Right renal pelvis (tissue), 4 donors: ENCODE results near the gene CRK. TPM values are rescaled to one million over a fixed set of nuclear protein-coding genes. Genes with fewer than 3 reads are reported as not detected.

Source experiments
- DNase-seq, 4 donors: peaks; one replicate each; pipeline ENCODE4 v3.0.0-alpha.2; 2013; ENCODE audit warnings: low read depth in 4 of 4, low spot score in 3 of 4, missing footprints in 1 of 4
- polyA plus RNA-seq, 4 donors: library from polyadenylated mRNA; unstranded; fragments of 120-200 nt; gene quantifications; one replicate each; pipeline ENCODE4 v1.2.1, GENCODE V29; 2013; ENCODE audit not compliant: insufficient read length in 4 of 4

The CRK gene
- 10 to 100 TPM; 64.0 to 72.2 (median 68.3) TPM for polyA plus RNA-seq

DNA sequence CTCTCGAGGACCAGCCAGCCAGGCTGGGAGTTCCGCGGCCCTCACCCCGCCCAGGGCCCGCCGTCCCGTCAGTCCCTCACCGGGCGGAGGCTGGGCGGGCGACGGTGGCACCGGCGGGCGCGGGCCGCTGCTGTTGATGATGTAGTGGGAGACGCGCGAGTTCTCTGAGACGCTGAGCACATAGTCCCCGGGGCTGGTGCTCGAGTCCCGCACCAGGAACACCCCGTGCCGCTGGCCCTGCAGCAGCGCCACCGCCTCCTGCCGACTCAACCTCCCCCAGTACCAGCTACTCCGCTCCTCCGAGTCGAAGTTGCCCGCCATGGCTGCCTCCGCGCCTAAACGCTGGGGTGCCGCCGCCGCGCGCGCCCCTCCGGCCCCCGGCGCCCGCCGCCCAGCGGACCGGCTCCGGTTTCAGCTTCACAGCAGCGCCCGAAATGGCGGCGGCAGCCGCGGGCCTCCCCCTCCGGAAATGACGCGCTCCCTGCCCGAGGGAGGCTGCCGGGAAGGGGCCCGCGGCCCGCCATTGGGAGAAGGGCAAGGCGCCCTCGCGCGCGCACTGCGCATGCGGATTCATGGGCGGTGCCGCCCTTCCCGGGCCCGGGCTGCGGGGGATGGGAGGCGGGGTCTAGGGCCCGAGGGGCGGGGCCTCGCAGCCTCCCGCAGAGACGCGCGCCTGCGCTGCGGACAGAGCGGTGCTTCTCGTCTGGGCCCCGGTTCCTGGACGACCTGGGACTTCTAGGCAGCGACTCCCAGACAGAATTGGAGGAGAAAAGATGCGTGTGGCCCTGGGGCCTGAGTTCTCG, at the start of gene CRK:
Gene CRK, minus strand, starts transcription at position 436 of the 803 bp plus-strand sequence. Its CDS starts 115 bp downstream, at position 321.
- DNase-seq, result peak; percentile 95 to 96 (median 95)

DNA sequence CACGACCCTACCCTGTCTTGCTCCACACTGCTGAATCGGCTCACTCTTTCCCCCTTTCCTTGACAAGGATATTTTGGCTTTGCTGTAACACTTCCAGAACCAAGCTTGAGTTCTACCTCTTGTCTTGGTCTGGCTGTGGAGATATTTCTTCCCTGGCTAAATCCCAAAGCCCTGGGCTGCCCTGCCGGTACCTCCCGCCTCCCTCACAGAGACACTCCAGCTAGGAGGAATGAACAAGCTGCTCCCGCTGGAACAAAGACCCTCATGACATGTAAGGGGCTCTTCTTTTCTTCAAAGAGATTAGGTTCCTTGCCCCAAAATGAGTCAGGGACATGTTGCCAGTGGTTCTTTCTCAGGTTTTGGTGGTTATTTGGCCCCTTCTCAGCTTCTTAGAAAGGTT, 49.6 kb upstream of the CRK start:
- no peak for DNase-seq

DNA sequence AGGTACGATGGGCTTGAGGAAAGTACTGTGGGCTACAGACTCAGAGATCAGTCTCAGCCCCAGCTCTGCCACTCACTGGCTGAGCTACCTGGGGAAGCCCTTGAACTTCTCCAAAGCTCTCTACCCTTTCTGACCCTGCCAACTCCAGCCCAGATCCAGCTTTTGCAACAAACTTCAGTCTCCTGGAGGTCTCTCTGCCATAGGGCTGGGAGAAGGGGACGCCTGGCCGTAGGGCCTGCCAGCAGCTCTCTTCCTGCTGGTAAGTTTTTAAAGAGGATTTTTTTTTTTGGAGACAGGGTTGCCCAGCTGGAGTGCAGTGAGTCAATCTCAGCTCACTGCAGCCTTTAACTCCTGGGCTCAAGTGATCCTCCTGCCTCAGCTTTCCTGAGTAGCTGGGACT, 48.8 kb upstream of the CRK start:
- no peak for DNase-seq

DNA sequence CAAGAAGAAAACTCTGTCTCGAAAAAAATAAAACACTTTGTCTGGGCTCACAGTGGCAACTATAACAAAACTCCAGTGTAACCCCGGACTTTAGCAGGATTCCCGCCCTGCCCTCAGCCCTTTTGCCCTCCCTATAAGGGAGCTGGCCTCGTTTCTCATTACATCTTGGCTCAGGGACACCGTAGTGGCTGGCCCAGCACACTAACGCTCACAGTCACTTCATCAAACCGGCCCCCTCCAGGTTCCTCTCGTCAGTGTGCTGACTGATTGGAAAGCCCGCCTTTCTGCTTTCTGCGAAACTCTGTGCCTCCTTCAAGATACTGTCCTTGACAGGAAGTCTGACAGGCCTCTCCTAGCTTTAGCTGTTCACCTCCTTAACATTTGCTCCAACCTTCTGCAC, 47.7 kb upstream of the CRK start:
- DNase-seq, result no peak

DNA sequence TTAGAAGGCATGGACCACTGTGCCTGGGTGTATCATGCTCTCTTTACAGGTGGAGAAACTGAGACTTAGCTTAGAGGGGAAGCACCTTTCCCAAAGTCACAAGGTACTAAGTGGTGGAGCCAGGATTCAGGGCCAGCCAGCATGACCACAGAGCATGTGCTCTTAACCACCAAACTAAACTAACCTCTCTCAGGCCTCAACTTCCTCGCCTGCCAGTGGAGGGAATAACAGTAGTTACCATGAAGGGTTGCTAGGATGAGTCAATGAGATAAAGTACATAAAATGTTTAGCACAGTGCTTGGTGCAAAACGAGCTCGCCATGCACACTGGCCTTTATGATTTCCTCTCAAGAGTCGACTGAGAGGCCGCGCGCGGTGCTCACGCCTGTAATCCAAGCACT, 42.8 kb upstream of the CRK start:
- DNase-seq, result no peak

DNA sequence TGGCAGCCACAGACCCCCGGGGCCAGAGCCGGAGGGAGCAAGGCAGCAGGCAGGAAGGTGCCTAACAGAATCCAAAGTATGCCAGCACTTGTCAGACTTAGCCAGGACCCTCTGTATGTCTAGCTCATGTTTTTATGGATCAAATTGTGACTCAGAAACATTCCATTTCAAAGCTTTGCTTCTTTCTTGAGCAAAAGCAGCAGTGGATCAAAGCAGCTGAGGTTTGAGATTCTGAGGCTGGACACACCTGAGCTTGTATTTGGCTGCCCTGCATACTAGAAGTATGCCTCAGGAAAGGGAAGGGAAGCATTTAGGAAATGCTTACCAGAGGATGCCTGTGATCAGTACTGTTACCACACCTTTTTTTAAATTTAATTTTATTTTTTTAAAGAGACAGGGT, 42.2 kb upstream of the CRK start:
- DNase-seq, result no peak

DNA sequence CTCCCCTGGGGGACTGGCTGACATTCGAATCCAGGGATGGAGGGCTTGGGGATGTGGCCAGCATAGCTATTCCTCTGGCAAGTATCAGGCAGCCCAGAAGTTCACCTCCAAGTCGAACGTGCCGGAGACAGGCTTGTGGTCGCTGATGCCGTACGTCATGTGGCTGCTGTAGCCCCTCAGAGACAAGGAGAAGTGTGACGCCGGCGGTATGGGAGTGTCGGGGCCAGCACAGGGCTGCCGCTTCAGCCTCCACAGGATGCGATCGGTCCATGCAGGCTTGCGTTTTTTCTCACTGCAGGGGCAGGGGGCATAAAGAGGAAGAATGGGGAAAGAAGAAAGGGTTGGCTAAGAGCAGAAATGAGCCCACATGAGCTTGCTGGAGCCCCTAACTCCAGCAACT, 41.8 kb upstream of the CRK start:
- no peak for DNase-seq

DNA sequence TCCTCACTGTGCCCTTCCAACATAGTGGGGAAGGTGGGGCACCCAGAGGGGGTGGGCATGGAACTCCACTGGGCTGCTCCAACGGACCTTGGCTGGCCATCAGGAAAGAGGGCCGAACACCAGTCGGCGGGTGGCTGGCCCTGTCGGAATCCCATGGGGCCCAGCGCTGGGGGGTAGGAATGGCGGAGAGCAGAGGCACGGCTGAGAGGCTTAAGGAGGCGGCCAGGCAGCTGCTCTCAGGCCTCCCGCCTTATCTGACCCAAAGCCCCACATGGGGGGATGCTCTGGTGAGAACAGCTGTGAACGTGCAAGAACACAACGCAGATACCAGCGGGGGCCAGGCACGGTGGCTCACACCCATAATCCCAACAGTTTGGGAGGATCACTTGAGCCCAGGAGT, 40.8 kb upstream of the CRK start:
- no peak for DNase-seq

DNA sequence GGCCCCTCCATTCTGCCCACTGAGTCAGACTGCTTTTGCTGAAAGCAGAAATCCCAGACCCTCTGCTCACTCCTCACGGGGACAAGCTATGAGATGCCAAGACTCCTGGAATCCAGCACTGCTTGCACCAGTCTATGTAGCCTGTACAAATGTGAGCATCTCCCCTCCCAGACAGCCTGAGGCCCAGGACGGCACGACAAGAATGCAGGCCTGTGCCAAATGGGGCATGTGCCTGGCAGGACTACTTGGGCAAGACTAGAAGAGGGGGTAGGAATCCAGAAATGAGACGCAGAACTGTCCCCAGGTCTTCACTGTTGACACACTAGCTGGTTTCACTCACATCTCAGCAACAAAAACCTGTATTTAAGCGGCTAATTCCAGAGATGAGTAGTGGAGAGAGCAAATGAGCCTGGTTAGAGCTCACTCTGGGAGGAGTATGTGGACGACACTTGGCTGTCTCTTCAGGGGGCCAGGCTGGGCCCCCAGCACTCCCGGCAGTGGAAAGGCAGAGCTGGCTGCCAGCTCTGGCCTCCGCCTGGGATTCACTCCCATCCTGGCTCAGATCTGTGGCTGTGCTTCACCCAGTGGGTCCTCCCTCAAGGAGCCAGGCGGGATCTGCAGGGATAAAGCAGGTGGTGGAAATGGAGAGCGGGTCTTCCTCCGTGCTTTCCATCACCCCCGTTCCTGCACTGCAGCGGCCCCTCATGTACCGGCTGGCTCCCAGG, 39.4 kb upstream of the CRK start:
- no peak for DNase-seq

DNA sequence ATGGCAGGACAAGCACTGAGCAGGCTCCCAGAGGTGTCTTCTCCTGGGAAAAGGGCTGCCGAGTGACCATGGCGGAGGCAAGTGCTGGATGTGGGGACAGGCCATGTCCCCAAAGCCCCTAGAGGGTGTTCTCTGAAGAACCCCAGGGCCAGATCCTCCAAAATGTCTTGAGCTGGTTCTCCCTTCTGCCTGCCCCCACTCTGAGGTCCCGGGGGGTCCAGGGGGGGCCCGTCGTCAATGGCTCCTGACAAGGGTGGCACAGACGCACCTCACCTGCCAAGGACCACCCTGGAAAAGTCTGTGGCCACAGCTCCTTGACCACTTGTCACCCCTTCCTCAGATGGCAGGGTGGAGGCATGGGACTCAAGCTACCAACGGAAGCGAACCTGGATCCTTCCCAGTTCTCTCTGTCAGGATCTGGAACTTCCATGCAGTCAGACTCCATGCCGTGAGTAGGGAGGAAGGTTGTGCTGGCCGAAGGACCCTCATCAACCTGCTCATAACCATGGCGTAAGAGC, 38.8 kb upstream of the CRK start:
- no peak for DNase-seq

DNA sequence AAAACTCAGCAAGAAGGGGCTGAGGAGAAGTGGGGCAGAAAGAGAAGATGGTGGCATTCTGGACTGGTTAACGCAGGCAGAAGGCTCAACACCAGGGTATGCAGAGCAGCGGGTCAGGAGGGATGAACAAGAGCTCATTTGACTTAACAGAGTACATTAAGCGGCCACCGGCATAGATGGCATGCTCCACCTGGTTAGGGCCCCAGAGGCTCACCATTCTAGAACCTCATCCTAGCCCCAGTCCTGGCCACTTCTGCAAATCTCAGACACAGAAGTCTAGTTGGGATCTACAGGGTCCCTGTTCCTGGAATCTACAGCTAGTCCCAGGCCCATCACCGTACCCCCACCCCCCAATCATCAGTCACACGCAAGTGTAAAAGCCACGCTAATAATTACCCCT, 38.2 kb upstream of the CRK start:
- DNase-seq, result no peak

DNA sequence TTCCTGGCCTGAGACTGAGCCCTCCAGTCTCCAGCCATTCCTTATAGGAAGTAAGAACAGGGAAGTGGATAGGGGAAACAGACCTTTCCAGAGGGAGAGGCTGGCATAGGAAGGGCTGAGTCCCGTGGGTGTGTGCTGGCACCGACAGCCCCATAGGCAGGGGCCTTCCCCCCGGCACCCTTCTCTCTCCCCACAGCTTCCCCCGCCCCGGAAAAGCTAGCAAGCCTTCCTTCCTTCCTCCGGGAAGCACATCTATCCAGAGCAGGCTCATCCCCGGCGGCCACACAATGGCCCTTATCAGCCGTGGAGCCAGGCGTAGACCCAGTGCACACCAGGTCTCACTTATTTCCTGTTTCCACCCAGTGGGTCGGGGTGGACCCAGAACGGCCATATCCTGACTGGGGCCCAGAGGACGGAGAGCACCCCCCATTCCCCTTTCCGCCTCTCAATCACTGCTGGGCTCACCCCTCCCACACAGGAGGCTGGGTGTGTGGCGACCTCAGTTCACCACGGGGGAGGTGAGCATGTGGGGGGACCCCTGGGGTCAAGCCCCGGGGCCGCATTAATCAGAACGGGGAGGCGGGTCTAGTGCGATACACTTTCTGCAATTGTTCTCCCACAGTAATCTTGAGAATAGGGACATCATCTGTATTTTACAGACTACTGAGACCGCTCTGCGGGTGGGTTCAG, 37.4 kb upstream of the CRK start:
- DNase-seq, result no peak

DNA sequence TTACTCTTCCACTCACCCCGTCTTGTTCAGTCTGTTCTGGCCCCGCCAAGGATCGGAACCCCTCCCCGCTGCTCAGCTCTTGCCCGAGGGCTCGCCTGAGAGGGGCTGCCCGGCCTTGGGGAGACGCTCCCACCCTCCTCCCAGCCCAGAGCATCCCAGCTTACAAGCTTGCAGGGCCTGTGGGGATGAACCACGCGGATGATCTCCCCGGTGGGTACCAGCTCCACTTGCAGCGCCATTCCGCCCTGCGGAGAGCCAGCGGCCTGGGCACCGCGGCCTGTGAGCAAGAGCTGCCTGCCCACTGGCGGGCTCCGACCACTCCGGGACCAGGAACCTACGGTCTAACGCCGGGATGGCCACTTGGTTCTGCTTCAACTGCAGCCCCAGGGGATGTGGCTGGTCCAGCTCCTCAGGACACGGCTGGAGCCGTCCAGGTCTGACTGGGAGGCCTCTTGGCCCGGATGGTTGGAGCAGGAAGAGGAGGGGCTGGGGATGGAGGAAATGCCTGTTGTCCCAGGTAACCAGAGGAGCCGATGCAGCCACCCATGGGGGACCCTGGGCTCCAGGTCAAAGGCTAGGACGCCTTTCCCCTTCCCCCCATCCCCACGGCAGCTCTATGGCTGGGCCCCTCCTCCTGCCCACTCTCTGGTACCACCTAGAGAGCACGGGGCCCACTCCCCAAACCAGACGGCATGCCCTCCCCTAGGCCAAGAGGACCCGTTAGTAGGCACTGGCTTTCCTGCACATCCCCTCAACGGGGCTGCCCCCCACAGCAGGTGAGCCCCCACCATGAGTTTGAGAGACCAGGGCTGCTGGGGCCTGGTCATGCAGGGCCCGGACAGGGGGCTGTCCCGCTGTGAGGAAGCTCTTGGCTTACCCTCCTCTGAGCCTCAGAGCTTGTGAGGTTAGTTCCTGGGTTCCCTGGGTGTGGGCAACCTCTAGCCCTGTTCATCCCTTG, 36.5 kb upstream of the CRK start, which contains the start of gene MYO1C:
Gene MYO1C, minus strand, starts transcription at position 438 of the 958 bp plus-strand sequence. Its CDS starts 199 bp downstream, at position 239.
- DNase-seq, result no peak

DNA sequence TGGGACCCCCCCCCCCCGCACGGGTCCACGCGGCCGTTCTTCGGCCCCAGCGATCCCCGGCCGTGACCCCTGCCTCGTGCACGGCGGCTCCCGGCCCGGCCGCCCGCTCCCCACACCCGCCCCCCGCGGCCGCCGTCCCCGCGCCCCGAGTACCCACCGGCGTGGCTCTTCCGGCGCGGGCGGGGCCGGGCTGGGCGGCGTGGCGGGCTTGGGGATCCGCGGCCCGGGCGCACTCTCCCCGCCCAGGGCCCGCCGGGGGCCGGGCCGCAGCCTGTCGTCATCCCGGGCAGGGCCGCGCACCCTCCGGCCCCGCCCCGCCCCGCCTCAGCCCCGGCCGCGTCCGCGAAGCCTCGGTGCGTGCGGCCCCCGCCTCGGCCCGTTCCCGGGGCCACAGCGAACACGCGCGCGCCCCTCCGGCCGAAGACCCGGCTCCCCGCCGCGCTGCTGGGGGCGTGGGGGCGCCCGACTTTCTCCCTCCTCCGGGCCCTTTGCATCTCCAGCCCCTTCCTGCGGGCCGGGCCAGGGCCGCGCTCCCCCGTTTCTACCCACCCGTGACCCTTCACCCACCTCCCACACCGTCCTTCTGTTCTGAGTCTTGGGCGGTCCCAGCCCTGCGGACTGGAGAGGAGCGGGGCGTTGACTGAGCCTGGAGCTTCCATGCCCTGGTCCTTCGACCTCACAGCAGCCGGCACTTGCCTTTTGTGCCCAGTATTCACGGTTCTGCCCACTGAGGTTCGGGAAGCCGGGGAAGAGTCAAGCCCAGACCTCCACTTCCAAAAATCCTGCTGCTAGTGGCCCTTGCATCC, 35.6 kb upstream of the CRK start:
- no peak for DNase-seq

DNA sequence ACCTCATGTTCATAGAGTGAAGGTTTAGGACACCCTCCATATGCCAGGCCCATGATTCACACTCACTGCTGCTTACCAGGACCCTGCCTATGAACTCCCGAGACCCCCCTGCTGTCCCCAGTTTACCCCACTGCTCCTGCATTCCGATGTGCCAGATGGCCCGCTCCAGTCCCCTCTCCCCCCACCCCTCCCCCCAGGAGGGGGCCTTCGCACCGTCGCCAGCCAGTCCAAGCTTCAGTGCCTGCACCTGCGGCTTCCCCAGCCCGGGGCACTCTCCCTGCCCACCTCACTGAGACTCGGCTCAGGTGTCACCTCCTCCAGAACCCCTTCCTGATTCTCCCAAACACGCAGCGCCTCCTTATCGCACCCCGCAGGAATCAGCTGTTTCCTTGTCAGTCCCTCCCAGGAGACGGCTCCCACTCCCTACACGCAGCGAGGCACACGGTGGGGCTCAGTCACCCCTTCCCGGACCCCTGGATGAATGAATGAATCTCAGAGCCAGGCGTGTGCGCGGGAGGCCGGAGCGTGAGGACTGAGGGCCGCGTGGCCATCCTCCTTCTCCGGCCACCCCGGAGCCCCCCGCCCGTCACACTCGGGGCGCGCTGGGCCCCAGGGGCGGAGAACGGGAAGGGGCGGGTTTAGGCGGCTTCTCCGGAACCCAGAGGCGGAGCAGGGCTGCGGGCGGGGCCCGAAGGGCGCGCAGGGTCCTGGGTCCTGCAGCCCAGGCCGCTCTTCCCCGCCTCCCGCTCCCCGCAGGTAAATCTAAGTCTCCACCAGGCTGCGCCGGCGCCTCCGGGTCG, 34.8 kb upstream of the CRK start:
- DNase-seq, result no peak

DNA sequence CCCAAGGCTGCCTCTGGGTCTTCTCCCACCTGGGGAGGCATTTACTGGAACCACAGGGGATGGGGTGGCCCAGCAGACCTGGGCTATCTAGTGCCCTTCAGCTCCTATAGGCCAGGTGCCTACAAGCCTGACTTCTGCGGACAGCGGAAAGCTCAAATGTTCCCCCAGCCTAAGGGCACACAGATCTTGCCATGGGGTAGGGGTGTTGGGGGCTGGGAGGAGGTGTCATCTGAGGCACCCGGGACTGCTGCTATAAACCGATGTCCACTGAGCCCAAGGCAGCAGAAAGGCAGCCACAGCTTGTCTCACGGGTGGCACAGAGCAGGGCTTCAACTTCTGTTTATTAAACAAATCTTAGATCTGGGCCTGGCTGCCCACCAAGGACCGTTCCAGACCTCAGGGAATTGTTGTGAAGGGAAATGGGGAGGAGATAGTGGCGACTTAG, 32.8 kb upstream of the CRK start:
- DNase-seq, result no peak

DNA sequence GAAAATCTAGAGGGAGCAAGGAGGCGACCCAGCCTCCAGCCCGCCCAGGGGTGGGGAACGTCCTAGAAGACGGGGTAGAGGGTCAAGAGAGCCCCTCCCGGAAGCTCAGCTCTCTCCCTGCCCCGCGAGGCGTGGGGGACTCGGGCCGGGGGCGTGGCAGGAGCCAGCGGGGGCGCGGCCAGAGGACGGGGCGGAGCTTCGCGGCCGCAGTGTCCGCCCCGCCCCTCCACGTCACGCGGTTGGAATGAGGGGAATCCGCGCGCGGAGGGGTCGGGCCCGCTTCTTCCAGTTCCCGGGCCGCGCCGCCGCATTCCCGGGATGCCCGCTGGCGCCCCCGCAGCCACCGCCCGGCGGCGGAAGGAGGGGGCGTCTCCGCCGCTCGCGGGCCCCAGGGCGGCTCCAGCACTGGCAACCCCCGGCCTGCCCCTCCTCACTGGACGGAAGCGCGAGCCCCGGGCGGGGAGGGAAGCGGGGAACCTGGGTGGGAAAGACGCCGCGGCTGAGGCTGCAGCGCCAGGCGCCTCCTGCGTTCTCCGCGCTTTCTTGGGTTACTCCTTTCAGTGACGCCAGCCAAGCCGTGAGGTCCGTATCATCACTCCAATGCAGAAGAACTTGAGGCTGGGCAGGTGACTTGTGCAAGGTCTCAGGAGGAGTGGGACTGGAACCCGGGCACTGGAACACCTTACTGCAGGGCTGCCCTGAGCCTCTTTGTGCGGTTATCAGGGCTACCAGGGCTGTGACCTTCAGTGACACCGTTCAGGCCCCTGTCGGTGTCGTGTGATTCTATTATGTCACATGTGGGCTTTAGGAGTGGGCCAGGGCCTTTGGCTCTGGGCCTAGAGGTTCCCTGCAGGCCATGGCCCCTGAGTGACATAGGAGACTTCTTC, 32.1 kb upstream of the CRK start:
- DNase-seq, result peak in 3 of 4 donors; percentile 77 to 79 (median 78)
